ENCODE data around the gene GLRX5. TPM values are rescaled to one million over a fixed set of nuclear protein-coding genes. Genes with fewer than 3 reads are reported as not detected.

The GLRX5 gene
- 25.8 and 27.7 TPM in 2 replicates for total RNA-seq

DNA sequence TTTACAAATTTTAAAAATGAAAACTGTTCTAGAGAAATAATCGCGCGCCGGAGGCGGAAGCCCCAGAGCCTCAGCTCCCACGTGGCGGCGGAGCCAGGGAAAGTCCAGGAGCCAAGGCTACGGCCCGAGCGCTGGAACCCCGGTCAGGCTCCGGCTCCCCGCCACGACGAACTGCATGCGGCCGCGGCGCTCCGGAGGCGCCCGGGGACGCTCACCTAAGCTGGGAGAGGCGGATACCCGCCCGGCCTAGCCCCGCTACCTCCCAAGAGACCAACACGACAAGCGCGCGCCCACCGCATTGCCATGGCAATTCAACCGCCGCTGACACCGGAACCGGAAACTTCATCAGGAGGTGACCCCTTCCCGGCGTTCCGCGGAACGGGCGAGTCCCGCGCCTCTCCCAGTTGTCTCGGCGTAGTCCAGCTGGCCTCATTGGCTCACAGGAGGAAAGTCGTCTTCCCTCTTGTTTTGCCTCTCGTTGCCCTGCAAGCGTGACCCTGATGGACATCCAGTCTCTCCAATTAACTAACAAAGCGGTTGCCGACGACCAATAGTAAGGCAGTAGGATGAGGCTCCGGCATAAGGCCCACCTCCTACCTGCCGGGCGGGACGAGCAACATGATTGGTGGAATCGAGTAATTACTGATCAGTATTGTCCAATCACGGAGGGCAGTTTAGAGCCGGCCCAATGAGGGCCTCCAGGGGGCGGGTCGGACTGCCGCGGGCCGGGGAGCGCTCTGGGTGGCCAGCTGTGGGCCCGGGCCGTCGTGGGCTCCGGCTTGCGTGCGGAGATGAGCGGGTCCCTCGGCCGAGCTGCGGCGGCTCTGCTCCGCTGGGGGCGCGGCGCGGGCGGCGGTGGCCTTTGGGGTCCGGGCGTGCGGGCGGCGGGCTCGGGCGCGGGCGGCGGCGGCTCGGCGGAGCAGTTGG, at the start of gene GLRX5:
Gene GLRX5, plus strand, starts transcription at position 752 of the 927 bp plus-strand sequence. Its CDS starts 40 bp downstream, at position 792.

GRCh38 chr14:95516554-95517181, 18.2 kb upstream of the GLRX5 start, which contains the start of gene SYNE3:
Gene SYNE3 (minus strand): TSS chr14:95516650. CDS start chr14:95475821, 40,829 bp downstream.

Other genes with a start within 250 kb of the GLRX5 start
- gene CLMN, start 215.1 kb upstream of the GLRX5 start, total RNA-seq = 1.4 and 1.6 TPM in 2 replicates
- gene SYNE3, start 18.4 kb upstream of the GLRX5 start, total RNA-seq = 10.2 and 36.3 TPM in 2 replicates
- gene TCL1B, start 151.4 kb downstream of the GLRX5 start, total RNA-seq = not detected in 2 replicates
- gene TCL1A, start 179.1 kb downstream of the GLRX5 start, total RNA-seq = not detected in 2 replicates

Measured in smooth muscle cell of the pulmonary artery (primary cell).